ENCODE measurements around the gene B4GALT3. TPM values are rescaled to one million over a fixed set of nuclear protein-coding genes. Genes with fewer than 3 reads are reported as not detected.

The B4GALT3 gene
- total RNA-seq, 1 donor from 2014 or later: 9.5 TPM

- Histone ChIP-seq H3K9ac (no peak overlapping the region), H4K20me1 (ENCODE audit: low read depth) (no peaks in the 10 kb centered on the region), H3K36me3 (no peaks in the 10 kb centered on the region), H2AFZ (replicated peaks) (no peak overlapping the region), H3F3A (ENCODE audit: low read depth) (peaks cover 6% of the 10 kb centered on the region), H3K79me2 (ENCODE audit: low read depth) (no peaks in the 10 kb centered on the region), H3K4me3 (no peak overlapping the region), H3K4me1 (no peaks in the 10 kb centered on the region), H3K9me3 (ENCODE audit: low read depth) (no peaks in the 10 kb centered on the region), H3K27me3 (no peaks in the 10 kb centered on the region), H3K27ac (no peak overlapping the region), H3K4me2 (no peak overlapping the region)
- no peak for DNase-seq (ENCODE audit: low spot score)
- Mint-ChIP-seq H3K27ac (no peak overlapping the region), H3K36me3 (peaks cover 1% of the 10 kb centered on the region), H3K9me3 (no peaks in the 10 kb centered on the region), H3K27me3 (ENCODE audit: insufficient read depth, low read depth) (no peaks in the 10 kb centered on the region), H3K4me3 (no peak overlapping the region), H3K4me1 (no peaks in the 10 kb centered on the region)
- TF ChIP-seq CTCF (IDR thresholded peaks at IDR 0.05) (no peak), EZH2phosphoT487 (IDR thresholded peaks at IDR 0.05) (no peak), EZH2 (IDR thresholded peaks at IDR 0.05) (no peak)
Observed at GRCh38 chr1:161140755-161141400, 36.4 kb downstream of the B4GALT3 start.

- Histone ChIP-seq H3K79me2 (ENCODE audit: low read depth) (peaks cover 6% of the 10 kb centered on the region), H4K20me1 (ENCODE audit: low read depth) (no peaks in the 10 kb centered on the region), H3K4me1 (no peaks in the 10 kb centered on the region), H2AFZ (replicated peaks) (no peak overlapping the region), H3K4me3 (no peak overlapping the region), H3K9me3 (ENCODE audit: low read depth) (no peaks in the 10 kb centered on the region), H3K4me2 (no peak overlapping the region), H3F3A (ENCODE audit: low read depth) (peaks cover 6% of the 10 kb centered on the region), H3K9ac (no peak overlapping the region), H3K27me3 (no peaks in the 10 kb centered on the region), H3K27ac (no peak overlapping the region), H3K36me3 (no peaks in the 10 kb centered on the region)
- no peaks in the 10 kb centered on the region for H3K9me3 Mint-ChIP-seq
- H3K4me1 Mint-ChIP-seq: peaks cover 4% of the 10 kb centered on the region
- H3K4me3 Mint-ChIP-seq: no peak overlapping the region
- TF ChIP-seq EZH2phosphoT487 (IDR thresholded peaks at IDR 0.05) (no peak), EZH2 (IDR thresholded peaks at IDR 0.05) (no peak), CTCF (IDR thresholded peaks at IDR 0.05) (peak; percentile 60)
- no peaks in the 10 kb centered on the region for H3K27me3 Mint-ChIP-seq (ENCODE audit: insufficient read depth, low read depth)
- H3K36me3 Mint-ChIP-seq: peaks cover 7% of the 10 kb centered on the region
- DNase-seq (ENCODE audit: low spot score): peak; percentile 56
- no peak overlapping the region for H3K27ac Mint-ChIP-seq
Observed at GRCh38 chr1:161139766-161140165, 37.5 kb downstream of the B4GALT3 start.

- H3K4me3 ChIP-seq: no peak overlapping the region
- H3K79me2 ChIP-seq (ENCODE audit: low read depth): peaks cover 19% of the 10 kb centered on the region
- Mint-ChIP-seq H3K9me3 (no peaks in the 10 kb centered on the region), H3K27me3 (ENCODE audit: insufficient read depth, low read depth) (no peaks in the 10 kb centered on the region), H3K4me1 (peaks cover 4% of the 10 kb centered on the region), H3K4me3 (no peak overlapping the region), H3K36me3 (peaks cover 7% of the 10 kb centered on the region), H3K27ac (no peak overlapping the region)
- no peak overlapping the region for H2AFZ ChIP-seq (replicated peaks)
- no peaks in the 10 kb centered on the region for H3K4me1 ChIP-seq
- H3K9ac ChIP-seq: no peak overlapping the region
- peaks cover 15% of the 10 kb centered on the region for H3F3A ChIP-seq (ENCODE audit: low read depth)
- H3K36me3 ChIP-seq: no peaks in the 10 kb centered on the region
- no peak for DNase-seq (ENCODE audit: low spot score)
- no peaks in the 10 kb centered on the region for H4K20me1 ChIP-seq (ENCODE audit: low read depth)
- H3K27me3 ChIP-seq: no peaks in the 10 kb centered on the region
- no peak overlapping the region for H3K4me2 ChIP-seq
- no peak overlapping the region for H3K27ac ChIP-seq
- TF ChIP-seq EZH2phosphoT487 (IDR thresholded peaks at IDR 0.05) (no peak), EZH2 (IDR thresholded peaks at IDR 0.05) (no peak), CTCF (IDR thresholded peaks at IDR 0.05) (no peak)
- no peaks in the 10 kb centered on the region for H3K9me3 ChIP-seq (ENCODE audit: low read depth)
Observed at GRCh38 chr1:161138431-161138830, 38.9 kb downstream of the B4GALT3 start.

All from neural progenitor cell (in vitro differentiated cells).